ENCODE results near the gene NRXN3.

Gene NRXN3

GRCh38 chr14:79044894-79045624 lies 874.9 kb downstream of the NRXN3 start:
- H3K27ac ChIP-seq (ENCODE audit: extremely low read depth, low read depth, low read length), result no peak overlapping the region
- ChIA-PET POLR2A (no interaction called here), CTCF (no interaction called here)
- TF ChIP-seq TSHZ1 (tag by site-specific recombination; IDR thresholded peaks at IDR 0.05; ENCODE audit: borderline replicate concordance) (peak; percentile 53; the same call in 1 of the 2 replicates), ZBTB17 (tag by site-specific recombination; IDR thresholded peaks at IDR 0.05) (peak; percentile 74), MZF1 (tag by site-specific recombination; IDR thresholded peaks at IDR 0.05; ENCODE audit: borderline replicate concordance) (peak; percentile 96), ZBTB49 (tag by site-specific recombination; IDR thresholded peaks at IDR 0.05; ENCODE audit: low read depth) (no peak), ZNF660 (tag by site-specific recombination; IDR thresholded peaks at IDR 0.05) (peak; percentile 34; the same call in 1 of the 2 replicates), GFI1B (tag by site-specific recombination; IDR thresholded peaks at IDR 0.05) (peak; percentile 66; the same call in 1 of the 2 replicates), SP7 (tag by site-specific recombination; IDR thresholded peaks at IDR 0.05) (peak; percentile 70), ZIC2 (tag by site-specific recombination; IDR thresholded peaks at IDR 0.05) (0 out of 2 replicates have a peak, but pooled peaks have one; percentile 8), HOXA7 (CRISPR knock-in tag; IDR thresholded peaks at IDR 0.05; ENCODE audit: borderline replicate concordance) (no peak), FEZF1 (tag by site-specific recombination; IDR thresholded peaks at IDR 0.05) (peak; percentile 86), ZNF184 (tag by site-specific recombination; IDR thresholded peaks at IDR 0.05) (peak; percentile 47; the same call in 1 of the 2 replicates), ZNF394 (tag by site-specific recombination; IDR thresholded peaks at IDR 0.05; ENCODE audit: borderline replicate concordance) (no peak), ATF2 (tag by site-specific recombination; IDR thresholded peaks at IDR 0.05; ENCODE audit: low read depth) (0 out of 2 replicates have a peak, but pooled peaks have one; percentile 11), ZSCAN30 (tag by site-specific recombination; IDR thresholded peaks at IDR 0.05) (peak; percentile 79), BCL6B (tag by site-specific recombination; IDR thresholded peaks at IDR 0.05) (0 out of 2 replicates have a peak, but pooled peaks have one; percentile 8), ZNF514 (tag by site-specific recombination; IDR thresholded peaks at IDR 0.05) (no peak), ZNF133 (tag by site-specific recombination; IDR thresholded peaks at IDR 0.05) (no peak), ZNF426 (tag by site-specific recombination; IDR thresholded peaks at IDR 0.05) (no peak), ZBTB44 (tag by site-specific recombination; IDR thresholded peaks at IDR 0.05) (peak; percentile 85), ZNF701 (tag by site-specific recombination; IDR thresholded peaks at IDR 0.05) (no peak), ZNF629 (tag by site-specific recombination; IDR thresholded peaks at IDR 0.05) (peak; percentile 84), GLIS1 (tag by site-specific recombination; IDR thresholded peaks at IDR 0.05) (peak; percentile 41; the same call in 1 of the 2 replicates)
- TF ChIP-seq, protein P1, sequence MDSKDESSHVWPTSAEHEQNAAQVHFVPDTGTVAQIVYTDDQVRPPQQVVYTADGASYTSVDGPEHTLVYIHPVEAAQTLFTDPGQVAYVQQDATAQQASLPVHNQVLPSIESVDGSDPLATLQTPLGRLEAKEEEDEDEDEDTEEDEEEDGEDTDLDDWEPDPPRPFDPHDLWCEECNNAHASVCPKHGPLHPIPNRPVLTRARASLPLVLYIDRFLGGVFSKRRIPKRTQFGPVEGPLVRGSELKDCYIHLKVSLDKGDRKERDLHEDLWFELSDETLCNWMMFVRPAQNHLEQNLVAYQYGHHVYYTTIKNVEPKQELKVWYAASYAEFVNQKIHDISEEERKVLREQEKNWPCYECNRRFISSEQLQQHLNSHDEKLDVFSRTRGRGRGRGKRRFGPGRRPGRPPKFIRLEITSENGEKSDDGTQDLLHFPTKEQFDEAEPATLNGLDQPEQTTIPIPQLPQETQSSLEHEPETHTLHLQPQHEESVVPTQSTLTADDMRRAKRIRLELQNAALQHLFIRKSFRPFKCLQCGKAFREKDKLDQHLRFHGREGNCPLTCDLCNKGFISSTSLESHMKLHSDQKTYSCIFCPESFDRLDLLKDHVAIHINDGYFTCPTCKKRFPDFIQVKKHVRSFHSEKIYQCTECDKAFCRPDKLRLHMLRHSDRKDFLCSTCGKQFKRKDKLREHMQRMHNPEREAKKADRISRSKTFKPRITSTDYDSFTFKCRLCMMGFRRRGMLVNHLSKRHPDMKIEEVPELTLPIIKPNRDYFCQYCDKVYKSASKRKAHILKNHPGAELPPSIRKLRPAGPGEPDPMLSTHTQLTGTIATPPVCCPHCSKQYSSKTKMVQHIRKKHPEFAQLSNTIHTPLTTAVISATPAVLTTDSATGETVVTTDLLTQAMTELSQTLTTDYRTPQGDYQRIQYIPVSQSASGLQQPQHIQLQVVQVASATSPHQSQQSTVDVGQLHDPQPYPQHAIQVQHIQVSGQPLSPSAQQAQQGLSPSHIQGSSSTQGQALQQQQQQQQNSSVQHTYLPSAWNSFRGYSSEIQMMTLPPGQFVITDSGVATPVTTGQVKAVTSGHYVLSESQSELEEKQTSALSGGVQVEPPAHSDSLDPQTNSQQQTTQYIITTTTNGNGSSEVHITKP (tag by site-specific recombination; IDR thresholded peaks at IDR 0.05), result peak; percentile 53; the same call in 1 of the 2 replicates

More at GRCh38 chr14:79044894-79045624, 874.9 kb downstream of the NRXN3 start:
- Histone ChIP-seq H3K9me3 (ENCODE audit: control insufficient read depth, insufficient read depth, low read depth, low read length) (no peaks in the 10 kb centered on the region), H3K36me3 (ENCODE audit: control insufficient read depth in 2 of 2, insufficient read depth in 1 of 2, low read length in 2 of 2) (no peaks in the 10 kb centered on the region), H3K4me3 (ENCODE audit: low read depth, low read length) (no peak overlapping the region), H3K4me1 (ENCODE audit: control insufficient read depth, insufficient read depth, low read length) (peaks cover 5% of the 10 kb centered on the region; the same call in 1 of the 2 replicates)
